Activated effector memory CD4-positive, alpha-beta T cell treated with anti-CD3 and anti-CD28 coated beads, Interleukin-2, amount 50 U/mL, for 16 hours (primary cell): ENCODE measurements around the gene FUBP3.

Experiments
- DNase-seq: peaks from one replicate; pipeline ENCODE4 v3.0.0-alpha.2; 2020

Gene FUBP3

DNA sequence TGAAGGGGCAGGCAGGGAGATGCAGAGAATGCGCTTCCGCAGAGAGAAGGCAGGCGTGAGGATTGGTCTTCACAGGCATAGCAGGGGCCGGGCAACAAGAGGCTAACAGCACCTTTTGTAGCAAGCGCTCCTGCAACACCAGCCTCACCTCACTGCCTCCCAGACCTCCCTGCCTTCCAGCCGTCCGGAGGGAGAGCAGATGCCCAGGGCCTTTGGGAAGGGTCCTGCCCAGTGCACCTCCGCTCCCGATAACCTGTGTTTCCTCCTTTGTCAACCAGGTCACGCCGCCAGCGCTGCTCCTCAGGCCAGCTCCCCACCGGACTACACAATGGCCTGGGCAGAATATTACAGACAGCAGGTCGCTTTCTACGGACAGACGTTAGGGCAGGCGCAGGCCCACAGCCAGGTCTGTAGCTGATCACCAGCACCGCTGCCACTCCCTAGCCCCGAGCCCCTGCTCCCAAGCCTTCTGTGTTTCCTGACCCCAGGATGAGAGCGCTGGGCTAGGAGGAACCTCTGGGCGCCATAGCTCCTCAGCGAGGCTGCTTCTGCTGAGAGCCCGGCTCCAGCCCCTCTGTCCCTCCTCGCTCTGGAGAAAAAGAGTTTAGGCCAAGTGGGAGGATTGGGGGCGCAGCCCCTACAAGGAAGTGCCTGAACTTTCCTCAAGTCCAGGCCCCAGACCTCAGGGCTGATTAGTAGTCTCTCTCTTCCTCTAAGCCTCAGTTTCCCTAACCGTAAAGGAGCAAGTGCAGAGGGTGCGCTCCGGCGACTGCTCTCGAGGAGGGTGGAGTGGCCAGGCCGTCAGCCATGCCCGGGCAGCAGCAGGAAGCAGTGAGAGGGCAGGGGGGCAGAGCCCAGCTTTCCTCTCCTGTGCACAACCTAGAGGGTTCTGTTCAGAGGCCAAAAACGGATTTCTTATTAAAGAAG, 56.6 kb downstream of the FUBP3 start:
- no peak for DNase-seq

DNA sequence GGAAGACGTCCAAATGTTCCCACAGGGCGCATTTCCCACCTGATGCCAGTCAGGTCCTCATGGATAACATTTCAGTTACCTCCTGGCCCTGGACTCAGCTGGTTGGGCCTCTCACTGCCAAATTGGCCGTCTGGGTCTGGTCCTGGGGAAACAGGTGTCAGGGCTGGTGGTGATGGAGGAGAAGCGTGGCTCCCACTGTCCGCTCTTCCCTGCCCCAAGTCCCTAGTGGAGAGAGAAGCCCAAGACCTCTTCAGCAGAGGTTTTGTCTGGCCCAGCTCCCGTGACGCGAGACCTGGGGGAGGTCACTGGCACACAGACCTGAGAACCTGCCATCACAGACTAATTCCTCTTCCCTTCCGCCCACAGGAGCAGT, 57.3 kb downstream of the FUBP3 start:
- DNase-seq = no peak

DNA sequence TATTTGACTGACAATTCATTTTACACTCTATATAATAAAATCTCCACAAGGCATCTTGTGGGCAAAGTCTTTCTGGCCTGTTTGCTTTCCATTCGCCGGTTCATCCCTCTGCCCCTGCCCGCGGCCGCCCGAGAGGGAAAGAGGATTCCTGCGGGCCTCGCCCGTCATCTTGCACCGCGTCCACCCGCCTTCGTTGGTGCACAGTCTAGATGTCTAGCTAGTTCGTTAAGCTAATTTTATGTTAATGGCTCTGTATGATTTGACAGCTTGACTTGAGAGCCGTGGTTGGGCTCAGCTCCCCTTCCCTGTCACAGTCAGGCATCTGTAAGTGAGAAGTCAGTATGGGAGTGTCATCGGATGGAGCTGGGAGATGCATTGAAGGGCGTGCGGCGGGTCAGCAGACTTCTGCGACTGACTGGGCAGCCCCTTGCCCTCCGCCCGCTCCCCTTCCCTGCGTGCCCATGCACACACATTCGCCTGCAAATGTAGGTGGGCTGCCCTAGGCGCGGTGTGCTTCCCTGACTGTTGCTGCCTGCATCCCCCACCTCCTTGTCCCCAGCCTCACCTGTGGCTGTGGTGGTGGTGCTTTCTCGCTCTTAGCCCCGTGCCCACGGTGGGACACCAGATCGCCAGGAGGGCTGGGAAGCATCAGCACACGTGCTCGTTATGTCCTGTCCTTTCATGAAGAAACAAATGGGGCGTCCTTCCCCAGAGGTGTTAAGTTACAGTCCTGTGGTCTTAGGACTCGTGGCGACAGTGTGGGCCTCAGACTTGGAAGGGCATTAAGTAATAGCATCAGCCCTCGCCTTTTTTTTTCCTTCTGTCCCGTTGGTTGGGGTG, 59.1 kb downstream of the FUBP3 start:
- DNase-seq = no peak

DNA sequence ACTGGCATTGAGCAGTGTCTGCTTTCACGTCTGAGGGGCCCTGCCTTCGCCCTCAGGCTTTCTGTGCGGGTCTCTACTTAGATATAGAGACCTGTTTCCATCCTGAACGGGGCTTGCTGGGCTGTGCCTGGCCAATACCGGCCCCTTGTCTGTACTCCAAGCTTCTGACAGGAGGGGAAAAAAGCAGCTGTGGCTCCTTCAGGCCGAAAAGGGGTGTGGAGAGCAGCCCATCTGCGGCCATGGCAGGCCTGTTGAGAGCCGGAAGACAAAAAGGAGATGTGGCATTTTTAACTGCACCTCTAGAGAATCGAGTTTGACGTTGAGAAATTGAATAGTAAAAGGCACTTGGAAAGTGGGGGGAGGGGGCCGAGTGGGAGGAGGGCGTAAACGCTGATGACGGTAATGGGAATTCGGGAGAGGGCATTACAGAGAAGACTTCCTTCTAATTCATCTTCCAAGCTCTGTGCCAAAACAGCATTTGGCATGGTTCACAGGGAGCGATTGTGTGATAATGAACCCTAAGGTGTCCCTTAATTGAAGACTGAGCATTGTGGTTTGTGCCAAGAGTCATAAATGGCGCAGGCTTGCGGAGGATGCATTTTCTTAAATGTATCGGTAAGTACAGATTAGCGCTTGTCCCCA, 59.9 kb downstream of the FUBP3 start:
- no peak for DNase-seq

DNA sequence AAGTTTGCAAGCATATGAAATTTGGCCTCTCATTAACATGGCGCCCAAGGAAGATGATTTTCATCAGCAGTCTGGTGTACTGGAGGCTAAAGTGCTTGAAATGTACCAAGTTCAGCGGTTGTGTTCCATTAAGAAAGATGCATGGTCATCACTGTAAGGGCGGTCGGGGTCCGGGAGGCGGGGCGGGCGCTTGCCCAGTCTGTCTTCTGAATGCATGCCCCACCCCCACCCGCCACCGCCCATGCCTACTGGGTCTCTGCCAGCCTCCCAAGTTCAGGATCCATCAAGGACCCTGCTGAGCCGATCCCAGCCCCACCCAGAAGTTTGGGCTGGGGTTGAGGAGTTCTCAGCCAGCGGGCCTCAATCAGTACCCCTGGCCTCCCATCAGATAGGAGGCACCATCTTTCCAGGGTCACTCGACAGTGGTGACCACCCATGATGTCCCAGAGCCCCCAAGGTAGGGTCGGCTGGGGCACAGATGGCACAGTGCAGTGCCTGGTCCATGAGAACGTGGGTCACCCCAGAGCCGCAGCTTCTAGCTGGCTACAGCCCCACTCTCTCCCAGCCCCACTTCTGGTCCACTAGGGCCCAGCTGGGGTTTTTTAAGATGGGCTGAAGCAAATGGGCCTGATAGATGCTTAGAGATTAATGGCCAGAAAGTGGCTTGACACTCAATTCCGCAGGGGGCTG, 60.6 kb downstream of the FUBP3 start:
- DNase-seq = no peak

DNA sequence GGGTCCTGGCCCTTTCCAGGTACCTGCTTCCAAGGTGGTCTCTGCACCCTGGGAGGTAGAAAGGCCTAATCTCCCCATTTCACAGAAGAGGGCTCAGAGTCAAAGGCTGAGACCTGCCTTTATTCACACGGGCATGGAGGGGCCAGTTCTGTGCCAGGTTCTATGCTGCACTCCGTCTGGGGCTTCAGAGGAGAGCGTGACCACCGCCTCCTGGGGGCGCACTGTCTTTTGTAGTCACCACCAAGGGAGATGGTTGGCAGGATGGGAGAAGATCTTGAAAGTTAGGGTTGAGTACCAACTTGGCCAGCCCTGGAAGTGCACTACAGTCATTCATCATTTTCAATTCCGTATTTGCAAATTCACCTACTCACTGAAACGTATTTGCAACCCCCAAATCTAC, 61.3 kb downstream of the FUBP3 start:
- no peak for DNase-seq

DNA sequence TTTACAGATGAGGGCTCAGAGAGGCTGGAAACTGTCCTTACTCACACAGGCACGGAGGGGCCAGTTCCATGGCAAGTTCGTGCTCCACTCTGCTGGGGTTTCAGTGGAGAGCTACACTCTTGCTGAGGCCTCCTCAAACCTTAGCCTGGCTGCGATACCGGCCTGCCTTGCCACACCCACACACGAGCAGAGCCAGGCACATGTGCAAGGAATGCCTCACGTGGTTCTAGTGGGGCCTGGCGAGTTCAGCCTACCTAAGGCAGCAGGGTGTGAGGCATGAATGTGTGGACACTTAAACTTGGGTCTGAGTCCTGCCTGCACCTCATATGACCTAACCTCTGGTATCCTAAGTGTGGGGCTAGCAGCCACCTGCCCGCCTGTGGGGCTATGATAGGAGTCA, 63.5 kb downstream of the FUBP3 start:
- no peak for DNase-seq

DNA sequence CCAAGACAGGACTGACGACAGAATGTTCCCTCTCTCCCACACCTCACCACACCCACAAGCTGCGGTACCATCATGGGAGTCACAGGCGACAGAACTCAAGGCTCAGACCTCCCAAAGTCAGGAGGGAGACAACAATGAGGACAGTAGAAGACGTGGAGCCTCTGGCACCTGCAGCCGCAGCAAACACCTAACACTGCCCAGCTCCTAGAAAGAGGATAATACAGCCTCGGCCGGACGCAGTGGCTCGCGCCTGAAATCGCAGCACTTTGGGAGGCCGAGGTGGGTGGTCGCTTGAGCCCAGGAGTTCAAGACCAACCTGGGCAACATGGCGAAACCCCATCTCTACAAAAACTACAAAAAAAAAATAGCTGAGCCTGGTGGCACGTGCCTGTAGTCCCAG, 71.8 kb downstream of the FUBP3 start:
- no peak for DNase-seq

DNA sequence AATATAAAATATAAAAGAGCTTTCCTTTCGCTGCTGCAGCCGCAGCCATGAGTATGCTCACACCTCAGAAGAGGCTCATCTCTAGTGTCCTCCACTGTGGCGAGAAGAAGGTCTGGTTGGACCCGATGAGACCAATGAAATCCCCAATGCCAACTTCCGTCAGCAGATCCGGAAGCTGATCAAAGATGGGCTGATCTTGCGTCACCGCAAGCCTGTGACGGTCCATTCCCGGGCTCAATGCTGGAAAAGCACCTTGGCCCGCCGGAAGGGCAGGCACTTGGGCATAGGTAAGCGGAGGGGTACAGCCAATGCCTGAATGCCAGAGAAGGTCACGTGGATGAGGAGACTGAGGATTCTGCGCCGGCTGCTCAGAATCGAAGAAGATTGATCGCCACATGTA, 72.4 kb downstream of the FUBP3 start:
- no peak for DNase-seq

DNA sequence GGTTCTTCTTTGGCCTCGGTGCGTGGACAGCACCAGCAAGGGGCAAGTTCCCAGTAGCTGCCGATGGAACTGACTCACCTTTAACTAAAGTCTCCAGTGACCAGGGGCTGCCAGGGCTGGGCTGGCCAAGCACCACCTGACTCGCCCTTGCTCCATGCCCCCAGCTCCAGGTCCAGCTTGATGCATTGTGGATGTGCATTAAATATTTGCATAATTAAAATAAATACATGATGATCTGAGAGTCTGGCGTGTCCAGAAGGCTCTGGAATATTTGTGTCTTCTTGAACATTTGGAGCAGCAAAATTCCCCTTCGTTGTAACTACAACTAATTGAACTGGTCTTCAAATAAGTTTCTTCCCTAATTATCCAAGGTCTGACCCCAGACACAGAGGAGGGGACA, 75.5 kb downstream of the FUBP3 start:
- no peak for DNase-seq

DNA sequence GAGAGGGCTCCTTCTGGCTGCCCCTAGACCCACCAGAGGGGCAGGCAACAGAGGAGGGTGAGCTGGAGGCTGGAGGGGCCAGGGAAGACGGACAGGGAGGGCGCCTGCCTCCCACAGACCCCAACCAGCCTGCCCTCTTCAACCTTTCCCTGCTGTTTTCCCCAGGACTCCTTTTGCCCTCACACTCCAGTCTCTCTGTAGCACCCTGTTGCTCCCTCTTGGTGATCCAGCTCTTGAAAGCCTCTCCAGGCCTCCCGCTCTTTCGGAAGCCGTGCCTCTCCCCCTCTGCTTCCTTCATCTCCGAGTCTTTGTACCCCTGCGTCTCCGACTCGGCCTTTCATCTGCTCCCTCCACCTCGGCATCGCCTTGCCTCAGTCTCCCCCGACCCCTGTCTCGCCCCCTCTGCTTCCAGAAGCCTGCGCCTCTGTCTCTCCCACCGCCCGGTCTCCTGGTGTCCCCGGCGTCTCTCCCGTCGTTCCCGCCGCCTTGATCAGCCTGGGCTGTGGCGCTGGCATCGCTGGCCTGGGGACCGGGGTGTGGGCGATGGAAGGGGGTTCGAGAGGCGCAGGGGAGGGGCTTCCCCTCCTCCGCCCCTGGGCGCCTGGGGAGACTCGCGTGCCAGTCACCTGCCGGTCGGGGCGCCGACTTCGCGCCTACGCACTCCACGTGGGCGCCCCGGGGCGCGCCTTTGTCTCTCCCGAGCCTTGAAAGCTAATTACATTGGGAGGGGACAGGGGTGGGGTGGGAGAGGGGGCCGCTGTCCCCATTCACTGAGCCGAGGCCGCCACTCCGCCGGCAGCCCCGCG, 79.7 kb downstream of the FUBP3 start:
- DNase-seq = no peak

DNA sequence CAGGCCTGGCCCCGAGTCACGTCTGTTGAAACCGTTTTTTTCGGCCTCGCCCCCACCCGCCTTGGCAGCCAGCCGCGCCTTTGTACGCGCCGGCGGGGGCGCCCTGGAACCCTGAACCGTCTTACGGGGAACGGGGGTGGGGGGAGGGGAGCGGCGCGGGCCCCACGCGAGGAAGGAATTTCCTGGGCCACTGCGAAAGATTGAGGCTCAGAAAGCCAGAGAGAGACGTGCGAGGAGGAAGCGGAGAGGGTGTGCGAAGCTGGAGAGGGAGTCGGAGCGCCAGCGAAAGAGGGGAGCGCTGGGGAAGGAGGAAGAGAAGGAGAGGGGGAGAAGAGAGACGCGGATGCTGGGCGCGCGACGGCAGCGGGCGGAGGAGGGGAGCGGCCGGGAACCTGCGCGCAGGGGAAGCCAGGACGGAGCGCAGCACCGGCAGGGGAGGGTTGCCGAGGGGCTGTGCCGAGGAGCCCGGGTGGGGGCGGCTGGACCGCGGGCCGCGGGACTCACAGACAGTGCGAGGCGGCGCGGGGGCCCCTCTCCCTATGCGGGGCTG, 80.4 kb downstream of the FUBP3 start:
- DNase-seq = no peak

DNA sequence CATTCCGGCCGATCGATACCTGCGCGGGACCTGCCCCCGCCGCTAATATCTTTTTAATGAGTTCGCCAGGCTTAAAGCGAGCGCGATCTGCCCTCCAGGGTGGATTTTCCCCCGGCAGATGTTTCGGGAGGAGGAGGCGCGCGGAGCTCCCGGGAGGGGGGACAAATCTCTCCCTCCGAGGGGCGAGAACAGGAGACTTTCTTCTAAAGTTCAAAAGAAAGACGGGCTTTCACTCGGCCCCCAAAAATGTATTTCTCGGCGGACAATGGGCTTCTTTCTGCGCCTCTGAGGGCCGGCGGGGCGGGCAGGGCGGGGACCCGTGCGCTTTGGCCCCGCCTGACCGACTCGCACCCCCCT, 80.9 kb downstream of the FUBP3 start:
- DNase-seq = no peak

DNA sequence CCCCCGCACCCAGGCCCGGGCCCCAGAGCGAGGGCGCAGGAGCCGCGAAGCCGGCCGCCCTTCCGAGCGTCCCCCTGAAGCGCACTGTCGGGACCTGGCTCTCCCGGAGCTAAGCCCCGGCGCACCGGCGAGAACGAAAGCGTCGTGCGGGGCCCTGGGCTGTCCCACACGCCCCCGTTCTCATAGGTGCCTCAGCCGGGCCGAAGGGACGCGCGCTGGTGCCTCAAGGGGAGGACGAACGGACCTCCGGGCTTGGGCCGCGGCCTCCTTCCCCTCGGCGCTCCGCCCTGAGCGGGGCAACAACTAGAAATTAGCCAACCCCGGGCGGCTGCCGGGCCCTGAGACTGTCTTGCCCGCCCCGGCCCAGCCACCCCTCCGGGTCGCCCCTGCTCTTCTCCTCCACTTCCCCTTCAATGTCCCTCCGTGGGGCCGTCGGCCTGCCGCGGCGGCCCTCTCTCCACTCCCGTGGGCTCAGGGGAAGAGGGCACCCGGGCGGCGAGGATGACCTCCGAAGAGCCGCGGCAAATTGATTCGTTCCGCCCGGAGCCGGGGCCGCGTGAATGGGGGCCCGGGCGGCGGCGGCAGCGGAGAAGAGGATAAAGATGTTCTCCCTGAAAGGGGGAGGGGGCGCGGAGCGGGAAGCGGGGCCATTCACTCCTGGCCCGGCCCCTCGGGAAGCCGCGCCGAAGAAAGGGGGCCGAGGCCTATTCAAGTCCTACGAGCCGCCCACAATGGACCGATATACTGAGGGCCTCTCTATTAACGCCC, 81.5 kb downstream of the FUBP3 start:
- DNase-seq = no peak

DNA sequence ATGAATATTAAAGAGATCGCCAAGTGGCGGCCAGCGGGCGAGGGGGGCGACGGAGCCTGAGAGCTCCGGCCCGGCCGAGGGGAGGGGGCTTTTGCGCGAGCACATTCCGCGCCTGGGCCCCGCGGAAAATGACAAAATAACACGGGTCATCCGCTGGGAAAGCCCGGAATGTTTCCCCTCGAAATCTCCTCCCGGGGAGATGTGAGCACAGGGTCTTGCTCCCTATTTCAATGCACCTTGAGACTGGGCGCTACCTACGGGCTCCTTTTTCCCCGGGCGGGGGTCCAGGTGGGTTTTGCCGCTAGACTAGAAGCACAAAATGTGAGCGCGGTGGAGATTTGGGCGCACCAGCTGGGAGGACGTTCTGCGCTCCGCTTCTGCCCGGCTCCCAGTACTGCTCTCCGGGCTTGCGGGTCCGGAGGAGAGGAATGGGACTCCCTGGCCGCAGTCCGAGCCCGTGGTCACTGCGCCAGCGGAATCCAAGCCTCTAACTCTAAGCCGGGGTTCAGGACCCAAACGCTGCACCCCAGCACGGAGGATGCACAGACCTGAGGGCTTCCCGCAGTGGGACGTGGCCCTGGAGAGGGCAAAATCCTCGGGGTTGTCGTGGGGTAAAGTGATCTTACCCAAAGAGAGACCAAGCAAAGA, 82.2 kb downstream of the FUBP3 start:
- no peak for DNase-seq

DNA sequence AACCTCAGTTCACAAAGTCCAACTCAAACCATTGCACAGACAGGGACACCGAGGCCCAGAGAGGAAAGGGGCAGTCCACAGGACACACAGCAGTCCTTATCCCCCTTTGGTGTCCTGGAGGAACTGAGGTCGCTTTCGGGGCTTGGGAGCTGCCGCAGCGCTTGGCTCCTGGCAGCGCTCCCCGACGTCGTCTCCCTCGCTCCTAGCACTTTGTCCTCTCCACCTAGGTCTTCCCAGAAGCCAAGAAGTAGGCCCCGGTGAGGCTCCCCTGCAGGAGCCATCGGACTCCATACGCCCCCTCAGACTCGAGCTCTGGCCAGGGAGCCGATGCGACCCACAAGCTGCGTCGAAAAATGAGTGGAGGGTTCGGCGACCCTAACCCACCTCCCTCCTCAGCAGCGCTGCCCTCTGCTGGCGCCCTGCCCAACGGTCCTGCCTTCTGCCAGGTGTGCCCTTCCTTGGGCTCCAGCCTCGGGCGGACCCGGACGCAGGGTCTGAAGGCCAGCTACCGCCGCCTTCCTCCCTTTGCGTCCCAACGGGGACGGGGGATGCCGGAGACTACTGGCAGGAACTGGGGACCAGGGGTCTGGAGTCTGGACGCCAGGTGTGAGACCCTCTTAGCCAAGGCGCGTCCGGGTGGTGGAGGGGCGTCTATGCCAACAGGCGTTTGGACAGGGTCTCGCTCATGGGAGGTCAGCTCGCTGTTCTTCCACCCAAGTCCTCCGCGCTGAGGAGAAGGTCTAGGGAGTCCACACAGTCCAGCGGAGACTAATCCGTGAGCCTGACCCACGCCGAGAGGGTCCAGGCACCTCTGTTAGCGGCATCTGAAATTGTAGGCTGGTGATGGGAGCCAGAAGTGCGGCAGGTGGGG, 83.0 kb downstream of the FUBP3 start:
- no peak for DNase-seq

DNA sequence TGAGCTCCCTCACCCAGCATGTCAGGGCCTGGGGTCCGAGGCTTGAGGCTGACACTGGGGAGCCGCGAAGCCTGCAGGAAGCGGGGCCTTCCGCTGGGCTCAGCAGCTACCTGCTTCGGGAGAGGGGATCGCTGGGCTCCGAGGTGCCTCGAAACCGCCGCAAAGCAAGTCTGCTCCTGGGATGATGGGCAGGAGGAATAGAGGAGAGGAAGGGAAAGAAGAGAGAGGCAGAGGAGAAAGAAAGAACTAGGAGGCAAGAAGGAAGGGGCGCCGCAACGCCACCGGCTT, 83.5 kb downstream of the FUBP3 start:
- DNase-seq = no peak

DNA sequence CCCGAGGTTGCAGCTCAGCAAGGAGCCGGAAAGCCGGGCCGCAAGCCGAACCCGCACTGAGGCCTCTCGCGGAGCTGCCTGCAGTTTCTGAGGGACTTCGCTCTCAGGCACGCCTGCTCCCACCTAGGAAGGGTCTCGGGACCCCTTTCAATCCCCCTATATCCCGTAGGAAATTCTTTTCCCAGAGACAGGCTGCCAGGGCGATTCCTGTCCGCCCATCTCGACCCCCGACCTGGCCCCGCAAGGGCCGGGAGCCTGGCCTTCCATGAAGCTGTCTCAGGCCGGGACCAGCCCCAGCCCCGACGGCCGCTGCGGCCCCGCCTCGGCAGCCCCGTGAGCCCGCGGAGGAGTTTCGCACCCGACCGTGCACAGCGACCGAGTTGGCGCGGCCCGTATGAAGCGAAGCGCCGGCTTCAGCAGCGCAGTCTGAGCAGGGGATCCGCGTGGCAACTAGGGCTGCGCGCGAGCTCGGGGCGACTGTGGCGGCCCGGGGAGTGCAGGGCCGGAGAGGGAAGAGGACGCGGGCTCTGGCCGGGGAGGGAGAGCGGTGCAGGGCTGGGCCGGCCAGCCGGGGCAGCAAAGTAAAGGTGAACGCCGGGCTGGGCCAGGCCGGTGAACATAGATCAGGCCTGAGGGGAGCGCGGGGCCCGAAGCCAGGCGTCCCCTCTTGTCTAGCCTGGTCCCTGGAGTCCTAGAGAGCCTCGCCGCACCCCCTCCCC, 84.0 kb downstream of the FUBP3 start:
- no peak for DNase-seq

DNA sequence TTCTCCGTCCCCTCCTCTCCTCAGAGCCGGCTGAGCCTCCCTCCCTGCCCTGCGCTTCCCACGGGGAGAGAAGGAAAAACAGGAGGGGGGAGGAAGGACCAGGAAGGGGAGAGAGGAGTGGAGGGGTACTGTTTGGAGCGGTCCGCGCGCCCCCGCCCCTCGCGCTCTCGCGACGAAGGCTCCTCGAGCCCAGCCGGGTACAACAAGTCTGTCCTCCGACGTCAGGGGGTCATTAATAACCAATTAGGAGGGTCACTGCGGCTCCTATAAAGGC, 84.5 kb downstream of the FUBP3 start:
- DNase-seq = no peak
